Ramos (cell line): ENCODE data around the gene ALG14.
"Not testable (repeated sequence)": the region's sequence is repeated elsewhere in the genome, so short reads cannot be mapped to it uniquely, and the experiment has no call there.

Experiments
- in situ Hi-C: fragments of 300-500 bp; cut with MboI; formaldehyde crosslinking; loops from one replicate; pipeline ENCODE4 v1.14.3; 2022; ENCODE audit warnings: low sequenced_read_pairs; ENCODE audit not compliant: unreplicated experiment

ALG14 gene

DNA sequence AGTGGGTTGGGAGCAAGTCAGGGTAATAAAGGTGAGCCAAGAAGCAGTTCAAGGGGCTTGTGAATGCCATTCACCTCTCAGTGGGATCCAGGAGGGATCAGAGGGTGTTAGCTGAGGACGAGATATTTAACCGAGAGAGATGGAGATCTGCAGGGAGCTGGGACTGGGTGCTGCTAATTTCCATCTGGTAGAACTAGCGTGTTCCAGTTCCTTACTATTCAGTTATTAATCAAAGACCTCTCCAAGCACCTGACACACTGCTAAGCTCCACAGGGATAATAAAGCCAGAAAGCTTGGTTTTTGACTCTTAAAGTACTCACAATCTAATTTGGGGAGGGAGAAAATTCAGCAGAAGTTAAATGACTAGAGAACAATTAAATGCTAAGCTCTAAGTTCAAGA lies 57.7 kb downstream of the ALG14 start:
- in situ Hi-C loops = no loop called here

DNA sequence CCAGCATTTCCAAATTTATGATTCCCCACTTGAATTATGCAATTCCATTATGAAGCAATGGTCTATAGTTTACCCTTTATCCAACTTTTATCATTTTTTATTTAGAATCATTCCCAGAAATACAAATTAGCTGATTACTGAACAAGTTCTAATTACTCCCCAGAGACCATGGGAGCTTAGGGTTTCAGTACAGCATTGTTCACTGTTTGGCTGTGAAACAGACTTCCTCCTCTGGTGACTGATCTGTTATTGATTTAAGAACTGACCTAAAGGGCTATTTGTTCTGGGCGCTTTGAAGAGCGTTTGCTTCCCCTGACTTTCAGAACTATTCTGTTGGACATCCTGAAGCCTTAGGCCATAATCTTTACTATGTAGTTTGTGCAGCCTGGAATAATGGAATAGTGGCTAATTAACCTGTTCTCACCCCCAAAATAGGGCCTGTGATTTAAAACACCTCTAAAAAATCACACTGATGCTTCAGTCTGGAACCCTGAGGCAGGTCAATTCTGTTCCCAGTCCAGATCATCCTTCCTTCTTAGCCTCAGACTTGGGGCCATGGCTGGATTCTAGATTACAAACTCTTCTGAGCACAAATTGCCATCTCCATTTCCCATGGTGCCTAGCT lies 58.7 kb downstream of the ALG14 start:
- in situ Hi-C loops = no loop called here

- in situ Hi-C loops = no loop called here
Observed at GRCh38 chr1:95012389-95012788, 60.4 kb downstream of the ALG14 start.

- in situ Hi-C loops = no loop called here
Observed at GRCh38 chr1:95010158-95010557, 62.6 kb downstream of the ALG14 start.

DNA sequence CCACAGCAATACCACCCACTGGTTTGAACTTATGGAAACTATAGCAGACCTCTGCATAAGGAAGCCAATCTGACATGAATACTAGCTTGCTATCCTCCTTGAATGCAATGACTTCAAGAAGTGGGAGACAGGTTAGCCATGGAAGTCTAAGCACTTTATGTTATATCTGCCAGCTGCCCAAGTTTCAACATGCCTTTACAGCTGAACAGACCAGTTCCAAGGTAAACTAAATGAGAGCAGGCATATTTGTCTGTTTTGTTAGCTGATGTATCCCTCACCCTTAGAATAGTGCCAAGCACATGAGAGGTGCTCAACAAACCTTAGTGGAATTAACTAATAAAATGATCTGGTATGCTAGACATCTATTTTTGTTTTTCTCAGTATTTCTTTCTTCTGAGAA lies 65.1 kb downstream of the ALG14 start:
- in situ Hi-C loops = no loop called here

DNA sequence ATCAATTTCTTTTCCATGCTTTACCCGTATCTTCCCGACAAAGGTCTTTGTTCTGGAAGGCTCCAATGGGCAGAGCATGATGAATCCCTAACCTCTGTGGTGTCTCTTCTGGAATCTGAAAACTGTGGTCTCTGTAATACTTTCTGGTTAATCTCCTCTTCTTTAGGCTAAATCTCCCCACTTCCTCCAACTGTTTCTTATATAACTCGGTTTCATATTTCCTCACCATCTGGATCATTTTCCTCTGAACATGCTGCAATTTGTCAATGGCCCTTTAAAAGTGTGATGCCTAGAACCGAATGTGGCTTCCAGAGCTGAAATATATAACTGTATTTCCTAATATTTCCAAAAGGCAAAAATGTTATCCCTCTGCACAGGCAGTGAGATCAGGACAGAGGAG lies 66.1 kb downstream of the ALG14 start:
- in situ Hi-C loops = no loop called here

GRCh38 chr1:95005584-95005983 lies 67.2 kb downstream of the ALG14 start:
- in situ Hi-C loops = no loop called here

DNA sequence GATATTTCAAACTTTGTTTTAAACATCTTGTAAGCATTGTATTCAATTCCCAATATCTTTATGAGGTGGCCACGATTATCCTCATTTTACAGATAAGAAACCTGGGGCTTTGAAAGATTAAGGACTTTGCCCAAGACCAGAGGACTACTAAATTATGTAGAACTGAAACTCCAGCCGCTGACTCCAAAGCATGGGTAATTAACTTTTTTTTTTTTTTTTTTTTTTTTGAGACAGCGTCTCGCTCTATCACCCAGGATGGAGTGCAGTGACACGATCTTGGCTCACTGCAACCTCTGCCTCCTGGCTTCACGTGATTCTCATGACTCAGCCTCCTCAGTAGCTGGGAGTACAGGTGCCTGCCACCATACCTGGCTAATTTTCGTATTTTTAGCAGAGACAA lies 68.7 kb downstream of the ALG14 start:
- in situ Hi-C loops = no loop called here

GRCh38 chr1:95003433-95003738 lies 69.4 kb downstream of the ALG14 start:
- in situ Hi-C loops = no loop called here

GRCh38 chr1:95002540-95003432 lies 70.0 kb downstream of the ALG14 start:
- in situ Hi-C loops = no loop called here

DNA sequence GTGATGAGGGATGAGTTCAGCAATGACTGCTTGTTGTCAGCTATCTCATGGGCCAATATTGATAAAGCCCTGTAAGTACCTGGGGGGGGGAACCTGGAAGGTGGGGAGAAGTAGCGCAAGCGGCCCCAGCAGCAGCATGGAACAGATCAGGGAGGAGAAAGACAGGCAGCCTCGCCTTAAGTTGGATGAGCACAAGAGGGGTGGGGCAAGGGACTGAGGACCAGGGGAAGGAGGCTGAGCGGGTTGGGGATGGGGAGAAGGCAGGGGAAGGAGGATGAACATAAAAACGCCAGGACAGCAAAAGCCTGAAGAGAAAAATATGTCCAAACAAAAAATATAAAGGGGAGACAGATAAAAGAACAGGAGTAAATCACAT lies 70.6 kb downstream of the ALG14 start:
- in situ Hi-C loops = no loop called here

DNA sequence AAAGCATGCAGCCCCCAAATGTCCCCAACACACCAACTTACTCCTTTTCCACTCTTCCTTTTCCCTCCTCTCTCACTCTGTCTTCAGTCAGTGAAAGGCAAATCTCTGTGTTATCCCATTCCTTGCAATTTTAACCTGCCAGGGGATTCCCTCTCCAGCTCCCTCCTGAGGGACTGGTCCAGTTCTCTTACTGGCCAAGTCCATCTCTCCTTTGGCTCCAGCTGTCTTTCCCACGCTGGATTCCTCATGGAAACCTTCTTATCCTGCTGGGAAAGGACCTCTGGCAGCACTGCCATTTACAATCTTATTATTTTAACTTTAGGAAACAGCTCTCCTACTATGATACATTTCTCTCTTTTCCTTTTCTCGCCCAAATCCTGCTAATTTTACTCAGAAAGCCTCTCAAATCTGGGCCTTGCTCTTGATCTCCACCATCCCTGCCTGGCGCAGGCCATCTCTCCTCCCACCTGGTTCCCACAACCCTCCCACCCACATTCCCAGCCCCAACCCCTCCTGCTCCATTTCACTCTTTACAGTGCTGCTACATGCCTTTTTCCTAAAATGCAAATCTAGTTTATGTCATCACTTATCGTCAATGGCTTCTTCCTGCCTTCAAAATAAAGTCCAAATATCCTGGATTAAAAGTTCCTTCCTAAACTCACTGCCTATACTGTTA lies 73.2 kb downstream of the ALG14 start:
- in situ Hi-C loops = no loop called here

DNA sequence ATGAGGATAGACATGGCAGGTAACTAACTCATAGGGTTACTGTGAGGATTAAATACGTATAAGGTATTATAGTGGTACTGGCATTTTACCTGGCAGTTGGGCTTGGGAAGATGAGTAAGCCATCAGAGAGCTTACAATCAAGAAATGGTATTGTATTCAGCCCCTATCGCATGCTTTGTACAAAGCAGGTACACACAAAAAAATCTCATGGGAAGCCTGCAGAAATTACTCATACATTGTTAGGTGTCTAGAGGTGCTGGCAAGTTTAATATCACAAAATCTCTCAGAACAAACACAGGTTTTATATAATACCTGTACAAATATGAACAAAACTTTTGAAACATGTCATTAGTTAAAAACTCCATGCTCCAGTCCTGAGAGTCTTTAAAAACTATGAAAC lies 74.0 kb downstream of the ALG14 start:
- in situ Hi-C loops = no loop called here

DNA sequence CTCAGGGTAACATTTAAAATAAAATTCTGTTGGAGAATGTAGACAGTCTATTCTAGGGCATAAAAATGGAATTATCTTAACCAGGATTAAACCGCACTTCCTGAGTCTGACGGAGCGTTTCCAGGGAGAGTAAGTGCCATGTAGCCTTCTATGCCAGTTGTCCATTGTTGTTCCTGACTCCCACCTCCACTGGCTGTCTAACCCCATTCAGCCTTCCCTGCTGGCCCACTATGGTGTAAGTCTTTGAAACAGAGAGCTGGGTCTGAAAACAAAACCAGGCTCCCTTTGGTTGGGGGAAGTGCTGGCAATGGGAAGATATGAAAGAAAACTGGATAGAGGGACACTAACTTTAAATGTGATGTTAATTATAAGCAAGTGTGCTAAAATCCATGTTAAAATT lies 74.6 kb downstream of the ALG14 start:
- in situ Hi-C loops = no loop called here

- in situ Hi-C loops = not testable (repeated sequence)
Observed at GRCh38 chr1:94995536-94995935, 77.2 kb downstream of the ALG14 start.

DNA sequence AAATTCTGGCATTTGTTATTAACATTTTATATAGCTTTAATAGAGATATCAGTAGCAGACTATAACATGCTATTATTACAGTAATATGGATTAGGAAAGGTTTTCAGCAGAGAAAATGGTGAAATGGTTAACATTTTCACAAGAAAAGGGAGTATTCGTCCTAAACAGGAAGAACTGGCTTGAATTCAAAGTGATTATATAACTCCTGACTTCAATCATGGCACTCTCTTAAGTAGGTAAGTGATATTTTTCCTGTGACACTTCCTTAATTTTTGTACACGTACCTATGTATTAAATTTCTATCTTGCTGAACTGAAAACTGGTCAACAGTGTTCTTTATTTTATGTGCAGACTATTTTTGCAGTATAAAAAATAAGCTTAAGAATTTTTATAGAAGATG lies 77.9 kb downstream of the ALG14 start:
- in situ Hi-C loops = no loop called here

DNA sequence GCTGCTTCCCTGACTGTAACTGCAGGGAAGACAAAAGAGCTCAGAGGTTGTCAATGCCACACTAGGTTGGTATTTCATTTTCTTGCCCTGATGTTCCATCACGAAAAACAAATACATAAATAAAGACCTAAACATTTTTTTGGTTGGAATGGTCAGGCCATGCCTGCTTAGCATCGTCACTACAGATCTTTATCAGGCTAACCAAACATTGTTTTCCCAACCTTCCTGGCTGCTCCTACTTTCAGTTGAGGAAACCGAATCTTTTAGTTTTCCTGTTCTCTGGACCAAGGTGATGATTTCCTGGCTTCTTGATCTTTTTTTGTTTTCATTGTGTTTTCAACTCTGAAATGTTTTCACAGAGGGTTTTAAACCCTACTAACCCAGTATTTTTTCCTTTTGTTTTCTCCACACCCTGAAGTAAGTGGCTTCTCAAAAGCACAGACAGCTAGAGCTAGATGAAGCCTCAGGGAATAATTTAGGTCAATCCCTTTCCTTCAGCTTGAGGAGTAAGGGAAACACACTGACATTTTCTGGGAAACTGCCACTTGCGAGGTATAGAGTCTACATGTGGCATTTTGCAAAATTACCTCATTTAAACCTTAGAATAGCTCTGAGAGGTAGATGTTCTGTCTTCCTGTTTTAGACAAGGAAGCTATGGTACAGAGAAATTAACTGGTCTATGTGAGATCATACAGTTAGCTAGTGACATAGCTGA lies 78.7 kb downstream of the ALG14 start:
- in situ Hi-C loops = no loop called here

- in situ Hi-C loops = no loop called here
Observed at GRCh38 chr1:94992863-94993563, 79.7 kb downstream of the ALG14 start.

DNA sequence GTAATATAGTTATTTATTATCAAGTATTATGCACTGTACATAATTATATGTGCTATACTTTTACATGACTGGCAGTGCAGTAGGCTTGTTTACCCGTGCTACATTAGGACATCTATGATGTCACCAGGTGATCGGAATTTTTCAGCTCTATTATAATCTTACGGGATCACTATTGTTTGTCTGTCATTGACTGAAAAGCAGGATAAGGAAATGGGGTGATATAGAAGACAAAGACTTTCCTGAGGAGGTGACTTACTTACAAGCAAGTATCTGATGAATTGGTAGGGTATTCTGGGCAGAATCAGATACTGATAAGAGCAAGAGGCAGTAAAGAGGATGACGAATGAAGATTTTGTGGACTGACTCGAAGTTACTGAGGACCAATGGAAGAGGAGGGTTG lies 80.6 kb downstream of the ALG14 start:
- in situ Hi-C loops = no loop called here

DNA sequence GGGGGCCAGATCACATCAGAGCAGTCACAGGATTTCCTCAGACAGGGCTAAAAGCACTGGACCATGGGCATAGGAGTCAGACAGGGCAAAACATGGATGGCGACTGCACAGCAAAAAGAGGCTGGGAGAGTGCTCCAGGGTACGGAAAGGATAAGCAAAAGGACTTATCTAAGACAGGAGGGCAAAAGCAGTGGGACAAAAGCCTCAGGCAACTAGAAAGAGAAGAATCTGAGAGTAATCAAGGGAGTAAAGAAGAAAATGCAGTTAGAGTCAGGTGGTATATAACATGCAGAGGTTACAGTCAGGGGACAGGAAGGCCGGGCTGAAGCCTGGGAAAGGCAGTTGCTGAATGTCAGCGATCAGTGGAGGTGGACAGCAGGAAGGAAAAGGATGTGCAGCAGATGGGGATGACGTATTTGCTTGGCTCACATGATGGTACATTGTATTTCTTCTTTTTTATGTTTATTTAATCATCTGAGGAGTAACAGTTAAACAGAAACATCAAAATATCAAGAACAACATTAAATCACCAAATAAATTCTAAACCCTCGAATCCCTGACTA lies 82.8 kb downstream of the ALG14 start:
- in situ Hi-C loops = no loop called here
